H9 (cell line): ENCODE measurements around the gene HGS. TPM values are rescaled to one million over a fixed set of nuclear protein-coding genes. Genes with fewer than 3 reads are reported as not detected.

Experiments
- DNase-seq: peaks from one replicate; pipeline ENCODE4 v3.0.0-alpha.2; 2017
- H2AFZ ChIP-seq: one replicate; pipeline ENCODE4 v1.6.1; 2013; ENCODE audit warnings: mild to moderate bottlenecking, low read length, control low read depth, moderate library complexity
- H2AK5ac ChIP-seq: 2 replicates; pipeline ENCODE4 v1.6.1; 2013; ENCODE audit warnings: low read length, control low read depth, mixed read lengths; ENCODE audit not compliant: insufficient read length
- H2BK120ac ChIP-seq: one replicate; pipeline ENCODE4 v1.6.1; 2013; ENCODE audit warnings: low read depth, mild to moderate bottlenecking, low read length, control low read depth, inconsistent platforms; ENCODE audit not compliant: poor library complexity, severe bottlenecking
- H2BK12ac ChIP-seq: 2 replicates; pipeline ENCODE4 v1.6.1; 2013; ENCODE audit warnings: low read length, control low read depth, mixed read lengths, low read depth; ENCODE audit not compliant: insufficient read length
- H2BK15ac ChIP-seq: 2 replicates; pipeline ENCODE4 v1.6.1; 2013; ENCODE audit warnings: low read depth, low read length, control low read depth
- H2BK20ac ChIP-seq: one replicate; pipeline ENCODE4 v1.6.1; 2013; ENCODE audit warnings: low read depth, mild to moderate bottlenecking, low read length, control low read depth, inconsistent platforms; ENCODE audit not compliant: poor library complexity, severe bottlenecking
- H2BK5ac ChIP-seq: 2 replicates; pipeline ENCODE4 v1.6.1; 2013; ENCODE audit warnings: low read length, control low read depth, mixed read lengths; ENCODE audit not compliant: insufficient read length
- H3K14ac ChIP-seq: 2 replicates; pipeline ENCODE4 v1.6.1; 2013; ENCODE audit warnings: low read length, control low read depth; ENCODE audit not compliant: insufficient read depth
- H3K18ac ChIP-seq: 2 replicates; pipeline ENCODE4 v1.6.1; 2013; ENCODE audit warnings: low read depth, mild to moderate bottlenecking, mixed read lengths, low read length, control low read depth; ENCODE audit not compliant: insufficient read length
- H3K23ac ChIP-seq: 2 replicates; pipeline ENCODE4 v1.6.1; 2013; ENCODE audit warnings: low read length, control low read depth, mixed read lengths, low read depth; ENCODE audit not compliant: insufficient read length
- H3K23me2 ChIP-seq: 2 replicates; pipeline ENCODE4 v1.6.1; 2013; ENCODE audit warnings: low read depth, mild to moderate bottlenecking, mixed read lengths, low read length, control low read depth; ENCODE audit not compliant: insufficient read length, poor library complexity, severe bottlenecking
- H3K27ac ChIP-seq: 2 replicates; pipeline ENCODE4 v1.5.1; 2013; ENCODE audit warnings: low read length, control low read depth, mixed read lengths, low read depth; ENCODE audit not compliant: insufficient read length
- H3K27me3 ChIP-seq: 2 replicates; pipeline ENCODE4 v1.6.1; 2013; ENCODE audit warnings: low read length, control low read depth, inconsistent platforms; ENCODE audit not compliant: insufficient read depth
- H3K4ac ChIP-seq: 2 replicates; pipeline ENCODE4 v1.6.1; 2013; ENCODE audit warnings: low read depth, mild to moderate bottlenecking, control low read depth, inconsistent platforms, low read length, moderate library complexity
- H3K4me1 ChIP-seq: 2 replicates; pipeline ENCODE4 v1.6.1; 2013; ENCODE audit warnings: low read length, control low read depth, inconsistent platforms; ENCODE audit not compliant: insufficient read depth
- H3K4me2 ChIP-seq: 2 replicates; pipeline ENCODE4 v1.6.1; 2013; ENCODE audit warnings: low read length, control low read depth, mixed read lengths; ENCODE audit not compliant: insufficient read length, insufficient read depth
- H3K56ac ChIP-seq: 2 replicates; pipeline ENCODE4 v1.6.1; 2013; ENCODE audit warnings: low read depth, mild to moderate bottlenecking, mixed read lengths, low read length, control low read depth; ENCODE audit not compliant: insufficient read length
- H3K79me1 ChIP-seq: 2 replicates; pipeline ENCODE4 v1.6.1; 2013; ENCODE audit warnings: low read depth, mild to moderate bottlenecking, moderate library complexity, low read length, control low read depth, inconsistent platforms; ENCODE audit not compliant: insufficient read depth, poor library complexity, severe bottlenecking
- H3K79me2 ChIP-seq: 2 replicates; pipeline ENCODE4 v1.6.1; 2013; ENCODE audit warnings: low read length, control low read depth, inconsistent platforms; ENCODE audit not compliant: insufficient read depth
- H3K9ac ChIP-seq: 2 replicates; pipeline ENCODE4 v1.6.1; 2013; ENCODE audit warnings: low read length, control low read depth, mixed read lengths; ENCODE audit not compliant: insufficient read length; ENCODE audit errors: extremely low read depth
- H3K9me3 ChIP-seq: one replicate; pipeline ENCODE4 v1.6.1; 2013; ENCODE audit warnings: low read depth, low read length, inconsistent platforms; ENCODE audit not compliant: control insufficient read depth
- H3T11ph ChIP-seq: one replicate; pipeline ENCODE4 v1.6.1; 2013; ENCODE audit warnings: mild to moderate bottlenecking, low read length, control low read depth, inconsistent platforms
- H4K20me1 ChIP-seq: one replicate; pipeline ENCODE4 v1.6.1; 2013; ENCODE audit not compliant: control insufficient read depth, insufficient read length, insufficient read depth
- H4K5ac ChIP-seq: 2 replicates; pipeline ENCODE4 v1.6.1; 2013; ENCODE audit warnings: low read depth, mild to moderate bottlenecking, mixed read lengths, low read length, control low read depth; ENCODE audit not compliant: insufficient read length
- H4K8ac ChIP-seq: replicated peaks from 2 replicates; pipeline ENCODE4 v1.6.1; 2013; ENCODE audit warnings: low read length, control low read depth, mixed read lengths, low read depth; ENCODE audit not compliant: insufficient read length
- H4K91ac ChIP-seq: 2 replicates; pipeline ENCODE4 v1.6.1; 2013; ENCODE audit warnings: low read depth, mild to moderate bottlenecking, moderate library complexity, mixed read lengths, low read length, control low read depth; ENCODE audit not compliant: insufficient read length
- H3K27ac Mint-ChIP-seq, 3 experiments: 2 replicates in 2 of 3; 3 replicates in 1 of 3; pipeline ENCODE4 v1.8.0; 2020 to 2021; ENCODE audit warnings: mixed read lengths in 3 of 3, mild to moderate bottlenecking in 1 of 3, moderate library complexity in 1 of 3
- H3K27me3 Mint-ChIP-seq: 2 replicates; pipeline ENCODE4 v1.8.0; 2021; ENCODE audit warnings: low read depth, mild to moderate bottlenecking, moderate library complexity, mixed read lengths
- H3K36me3 Mint-ChIP-seq, 3 experiments: 2 replicates in 2 of 3; 3 replicates in 1 of 3; pipeline ENCODE4 v1.8.0; 2020 to 2021; ENCODE audit warnings: low read depth in 3 of 3, mixed read lengths in 3 of 3; ENCODE audit not compliant: insufficient read depth in 1 of 3
- H3K4me1 Mint-ChIP-seq, 2 experiments: 2 replicates each; pipeline ENCODE4 v1.8.0; 2020; ENCODE audit warnings: mixed read lengths in 2 of 2
- H3K4me3 Mint-ChIP-seq, 2 experiments: 2 replicates in 1 of 2; 3 replicates in 1 of 2; pipeline ENCODE4 v1.8.0; 2020 to 2021; ENCODE audit warnings: mild to moderate bottlenecking in 2 of 2, mixed read lengths in 2 of 2, moderate library complexity in 1 of 2
- H3K9me3 Mint-ChIP-seq, 2 experiments: 2 replicates in 1 of 2; 3 replicates in 1 of 2; pipeline ENCODE4 v1.8.0; 2020; ENCODE audit warnings: mild to moderate bottlenecking in 2 of 2, mixed read lengths in 2 of 2, moderate library complexity in 1 of 2
- CTCF ChIP-seq: fragments of 200-600 bp; sonication (generic); conservative IDR thresholded peaks from 3 replicates; pipeline ENCODE4 v1.8.0; 2021; ENCODE audit warnings: antibody characterized with exemption, mild to moderate bottlenecking
- WGBS: extraction: QIAGEN DNeasy Blood & Tissue Kit; methylation state at CpG from one replicate; pipeline ENCODE4 v1.1.7; 2013; ENCODE audit warnings: missing lambda C conversion rate, low lambda C conversion rate, mixed read lengths; ENCODE audit not compliant: insufficient read length; ENCODE audit errors: extremely low coverage; 5-methylcytosine and 5-hydroxymethylcytosine counted together
- total RNA-seq: library from RNA; stranded (reverse); gene quantifications from 2 replicates; pipeline ENCODE4 v1.2.1, GENCODE V29; 2021

HGS gene
- total RNA-seq, 1 experiment from 2014 or later: 106 TPM

- Histone ChIP-seq H3K79me2 (peaks cover 8% of the 10 kb centered on the region; the same call in 1 of the 2 replicates), H4K20me1 (no peaks in the 10 kb centered on the region), H3K9ac (peak overlapping the region; percentile 33), H4K8ac (no peak overlapping the region), H2BK5ac (no peak overlapping the region), H3K4me1 (0 out of 2 replicates have a peak, but pooled peaks cover 4% of the 10 kb centered on the region), H3T11ph (no peak overlapping the region), H3K14ac (no peak overlapping the region; the same call in 1 of the 2 replicates), H3K4me2 (peak overlapping the region; percentile 84), H3K56ac (no peak overlapping the region), H3K18ac (no peak overlapping the region), H3K23me2 (peaks cover 19% of the 10 kb centered on the region), H4K91ac (no peak overlapping the region), H3K9me3 (no peaks in the 10 kb centered on the region), H3K4ac (no peak overlapping the region), H4K5ac (no peak overlapping the region), H3K79me1 (peaks cover 8% of the 10 kb centered on the region), H2AFZ (no peak overlapping the region), H2BK120ac (no peak overlapping the region), H2BK12ac (no peak overlapping the region), H3K27me3 (no peaks in the 10 kb centered on the region), H2BK15ac (no peak overlapping the region), H2AK5ac (no peak overlapping the region), H3K23ac (no peak overlapping the region), H2BK20ac (no peak overlapping the region), H3K27ac (no peak overlapping the region)
- H3K36me3 Mint-ChIP-seq: peaks cover 42 to 73% (median 61%) of the 10 kb centered on the region in 3 experiments
- WGBS: no CpG with 5 or more reads among the region's 23 CpGs
- no peaks in the 10 kb centered on the region; the same call in 1 of the 2 replicates for H3K27me3 Mint-ChIP-seq
- H3K4me3 Mint-ChIP-seq: peak overlapping the region; percentile 93 to 98
- TF ChIP-seq CTCF: no peak
- H3K9me3 Mint-ChIP-seq: no peaks in the 10 kb centered on the region
- H3K4me1 Mint-ChIP-seq: peaks cover 4 to 17% of the 10 kb centered on the region in 2 experiments
- DNase-seq: no peak
- peak overlapping the region in 2 of 3 experiments; percentile 57 to 61; a peak in 3 of 7 replicates for H3K27ac Mint-ChIP-seq
Measured at GRCh38 chr17:81701288-81702071, 17.7 kb downstream of the HGS start.
